Stimulated activated memory B cell treated with anti-CD40 and anti-IgM and Interleukin-4, amounts not matched to agents 10 μg/mL and 1 μg/mL and 100 μg/mL, for 72 hours (primary cell): Measurements from ENCODE around the gene TMEM79.

Experiments used
- ATAC-seq: fragments of 150-1000 bp; cut with Tn5 transposase; 2 replicates; pipeline ENCODE4 v1.10.0; 2021
- H3K27ac Mint-ChIP-seq: one replicate; pipeline ENCODE4 v1.8.0; 2022; ENCODE audit warnings: mild to moderate bottlenecking, mixed read lengths
- H3K27me3 Mint-ChIP-seq: one replicate; pipeline ENCODE4 v1.8.0; 2022; ENCODE audit warnings: mixed read lengths
- H3K36me3 Mint-ChIP-seq: one replicate; pipeline ENCODE4 v1.8.0; 2022; ENCODE audit warnings: mixed read lengths
- H3K4me1 Mint-ChIP-seq: one replicate; pipeline ENCODE4 v1.8.0; 2022; ENCODE audit warnings: mixed read lengths
- H3K4me3 Mint-ChIP-seq: one replicate; pipeline ENCODE4 v1.8.0; 2022; ENCODE audit warnings: mild to moderate bottlenecking, moderate library complexity, mixed read lengths
- H3K9me3 Mint-ChIP-seq: one replicate; pipeline ENCODE4 v1.8.0; 2022; ENCODE audit warnings: mixed read lengths

Gene TMEM79

GRCh38 chr1:156251527-156251926 lies 32.6 kb upstream of the TMEM79 start:
- no peaks in the 10 kb centered on the region for H3K9me3 Mint-ChIP-seq
- no peak overlapping the region for H3K27ac Mint-ChIP-seq
- peaks cover 5% of the 10 kb centered on the region for H3K4me1 Mint-ChIP-seq
- H3K4me3 Mint-ChIP-seq = no peak overlapping the region
- ATAC-seq = no peak
- peaks cover 51% of the 10 kb centered on the region for H3K36me3 Mint-ChIP-seq
- no peaks in the 10 kb centered on the region for H3K27me3 Mint-ChIP-seq

GRCh38 chr1:156253634-156254033 lies 30.5 kb upstream of the TMEM79 start:
- H3K4me1 Mint-ChIP-seq = no peaks in the 10 kb centered on the region
- no peak overlapping the region for H3K27ac Mint-ChIP-seq
- no peak for ATAC-seq
- H3K36me3 Mint-ChIP-seq = peaks cover 64% of the 10 kb centered on the region
- H3K27me3 Mint-ChIP-seq = no peaks in the 10 kb centered on the region
- no peaks in the 10 kb centered on the region for H3K9me3 Mint-ChIP-seq
- H3K4me3 Mint-ChIP-seq = no peak overlapping the region

- H3K4me3 Mint-ChIP-seq = no peak overlapping the region
- H3K4me1 Mint-ChIP-seq = no peaks in the 10 kb centered on the region
- H3K27me3 Mint-ChIP-seq = no peaks in the 10 kb centered on the region
- no peaks in the 10 kb centered on the region for H3K9me3 Mint-ChIP-seq
- H3K27ac Mint-ChIP-seq = no peak overlapping the region
- no peak for ATAC-seq
- H3K36me3 Mint-ChIP-seq = peaks cover 64% of the 10 kb centered on the region
Measured at GRCh38 chr1:156257711-156258110, 26.4 kb upstream of the TMEM79 start.

GRCh38 chr1:156258859-156259258 lies 25.3 kb upstream of the TMEM79 start:
- Mint-ChIP-seq H3K4me1 (no peaks in the 10 kb centered on the region), H3K27me3 (no peaks in the 10 kb centered on the region), H3K27ac (no peak overlapping the region)

GRCh38 chr1:156259805-156260204 lies 24.3 kb upstream of the TMEM79 start:
- Mint-ChIP-seq H3K4me3 (no peak overlapping the region), H3K36me3 (peaks cover 66% of the 10 kb centered on the region), H3K9me3 (no peaks in the 10 kb centered on the region), H3K27ac (no peak overlapping the region), H3K27me3 (no peaks in the 10 kb centered on the region), H3K4me1 (no peaks in the 10 kb centered on the region)
- no peak for ATAC-seq

More at GRCh38 chr1:156258859-156259258, 25.3 kb upstream of the TMEM79 start:
- no peaks in the 10 kb centered on the region for H3K9me3 Mint-ChIP-seq
- H3K36me3 Mint-ChIP-seq = peaks cover 64% of the 10 kb centered on the region
- no peak for ATAC-seq
- H3K4me3 Mint-ChIP-seq = no peak overlapping the region

GRCh38 chr1:156260896-156261295 lies 23.2 kb upstream of the TMEM79 start:
- no peaks in the 10 kb centered on the region for H3K9me3 Mint-ChIP-seq
- H3K27ac Mint-ChIP-seq = no peak overlapping the region
- H3K36me3 Mint-ChIP-seq = peaks cover 71% of the 10 kb centered on the region
- ATAC-seq = no peak
- no peaks in the 10 kb centered on the region for H3K4me1 Mint-ChIP-seq
- H3K4me3 Mint-ChIP-seq = no peak overlapping the region
- no peaks in the 10 kb centered on the region for H3K27me3 Mint-ChIP-seq

- H3K4me1 Mint-ChIP-seq = peaks cover 6% of the 10 kb centered on the region
- peaks cover 79% of the 10 kb centered on the region for H3K36me3 Mint-ChIP-seq
- ATAC-seq = no peak
- no peaks in the 10 kb centered on the region for H3K9me3 Mint-ChIP-seq
- H3K4me3 Mint-ChIP-seq = no peak overlapping the region
- H3K27me3 Mint-ChIP-seq = no peaks in the 10 kb centered on the region
- no peak overlapping the region for H3K27ac Mint-ChIP-seq
Measured at GRCh38 chr1:156262461-156263287, 21.5 kb upstream of the TMEM79 start.

- Mint-ChIP-seq H3K4me1 (peaks cover 6% of the 10 kb centered on the region), H3K9me3 (no peaks in the 10 kb centered on the region), H3K27ac (no peak overlapping the region), H3K4me3 (no peak overlapping the region), H3K27me3 (no peaks in the 10 kb centered on the region), H3K36me3 (peaks cover 75% of the 10 kb centered on the region)
- ATAC-seq = no peak
Measured at GRCh38 chr1:156263288-156263655, 20.9 kb upstream of the TMEM79 start.

- Mint-ChIP-seq H3K9me3 (no peaks in the 10 kb centered on the region), H3K27me3 (no peaks in the 10 kb centered on the region), H3K27ac (no peak overlapping the region), H3K4me1 (peaks cover 6% of the 10 kb centered on the region), H3K36me3 (peaks cover 64% of the 10 kb centered on the region), H3K4me3 (no peak overlapping the region)
- no peak for ATAC-seq
Measured at GRCh38 chr1:156266051-156266450, 18.1 kb upstream of the TMEM79 start.

GRCh38 chr1:156268336-156268735 lies 15.8 kb upstream of the TMEM79 start:
- Mint-ChIP-seq H3K27ac (no peak overlapping the region), H3K9me3 (no peaks in the 10 kb centered on the region), H3K4me1 (peaks cover 6% of the 10 kb centered on the region), H3K36me3 (peaks cover 69% of the 10 kb centered on the region), H3K4me3 (no peak overlapping the region), H3K27me3 (no peaks in the 10 kb centered on the region)
- no peak for ATAC-seq

- H3K36me3 Mint-ChIP-seq = peaks cover 72% of the 10 kb centered on the region
- H3K9me3 Mint-ChIP-seq = no peaks in the 10 kb centered on the region
- H3K4me1 Mint-ChIP-seq = peaks cover 6% of the 10 kb centered on the region
- no peak overlapping the region for H3K4me3 Mint-ChIP-seq
- H3K27me3 Mint-ChIP-seq = no peaks in the 10 kb centered on the region
- ATAC-seq = no peak
- H3K27ac Mint-ChIP-seq = no peak overlapping the region
Measured at GRCh38 chr1:156270314-156270713, 13.8 kb upstream of the TMEM79 start.

GRCh38 chr1:156276532-156276931 lies 7.6 kb upstream of the TMEM79 start:
- Mint-ChIP-seq H3K27me3 (no peaks in the 10 kb centered on the region), H3K4me3 (no peak overlapping the region), H3K4me1 (peaks cover 18% of the 10 kb centered on the region), H3K9me3 (no peaks in the 10 kb centered on the region), H3K27ac (no peak overlapping the region), H3K36me3 (peaks cover 68% of the 10 kb centered on the region)
- no peak for ATAC-seq

- Mint-ChIP-seq H3K27ac (no peak overlapping the region), H3K4me1 (peaks cover 22% of the 10 kb centered on the region), H3K36me3 (peaks cover 63% of the 10 kb centered on the region)
Measured at GRCh38 chr1:156276966-156277381, 7.2 kb upstream of the TMEM79 start.

GRCh38 chr1:156279837-156280236 lies 4.3 kb upstream of the TMEM79 start:
- Mint-ChIP-seq H3K27me3 (no peaks in the 10 kb centered on the region), H3K4me1 (peaks cover 47% of the 10 kb centered on the region), H3K9me3 (no peaks in the 10 kb centered on the region), H3K4me3 (no peak overlapping the region), H3K36me3 (peaks cover 35% of the 10 kb centered on the region), H3K27ac (no peak overlapping the region)
- no peak for ATAC-seq

More at GRCh38 chr1:156276966-156277381, 7.2 kb upstream of the TMEM79 start:
- ATAC-seq = no peak
- H3K27me3 Mint-ChIP-seq = no peaks in the 10 kb centered on the region
- H3K9me3 Mint-ChIP-seq = no peaks in the 10 kb centered on the region
- H3K4me3 Mint-ChIP-seq = no peak overlapping the region

- peak; percentile 67 for ATAC-seq
- H3K27me3 Mint-ChIP-seq = no peaks in the 10 kb centered on the region
- H3K4me1 Mint-ChIP-seq = peaks cover 47% of the 10 kb centered on the region
- peaks cover 39% of the 10 kb centered on the region for H3K36me3 Mint-ChIP-seq
- H3K9me3 Mint-ChIP-seq = no peaks in the 10 kb centered on the region
- peak overlapping the region; percentile 97 for H3K27ac Mint-ChIP-seq
- peak overlapping the region; percentile 97 for H3K4me3 Mint-ChIP-seq
Measured at GRCh38 chr1:156281281-156281680, 2.8 kb upstream of the TMEM79 start.

- Mint-ChIP-seq H3K27me3 (no peaks in the 10 kb centered on the region), H3K36me3 (peaks cover 33% of the 10 kb centered on the region), H3K4me3 (peak overlapping the region; percentile 97), H3K9me3 (no peaks in the 10 kb centered on the region), H3K4me1 (peaks cover 47% of the 10 kb centered on the region), H3K27ac (peak overlapping the region; percentile 97)
- no peak for ATAC-seq
Measured at GRCh38 chr1:156281693-156282478, 2.2 kb upstream of the TMEM79 start.
